GM12878 (cell line): ENCODE data around the gene SERPINE1. TPM values are rescaled to one million over a fixed set of nuclear protein-coding genes. Genes with fewer than 3 reads are reported as not detected.

Experiments used
- ATAC-seq: fragments of 200-7000 bp; cut with Tn5 transposase; 3 replicates; pipeline ENCODE4 v1.9.1; 2020; ENCODE audit warnings: mild to moderate bottlenecking, moderate library complexity
- BruUV-seq: library from RNA; stranded (reverse); fragments of 400-500 nt; replicated peaks from 2 replicates; lab custom pipeline; 2021; lab: Mats Ljungman, UMichigan
- CTCF ChIA-PET: fragments of 300-600 bp; sonication (Branson Sonifier 250); formaldehyde crosslinking; extraction: SDS; loops from one replicate; lab custom pipeline; 2021; ENCODE audit warnings: inconsistent platforms; lab: Yijun Ruan, JAX
- POLR2A ChIA-PET: fragments of 350-600 bp; formaldehyde crosslinking; extraction: SDS; loops from one replicate; lab custom pipeline; 2021; ENCODE audit warnings: inconsistent platforms; lab: Charles Lee
- RAD21 ChIA-PET: fragments of 300-600 bp; sonication (Branson Sonifier 250); formaldehyde crosslinking; loops from one replicate; lab custom pipeline; 2023; ENCODE audit warnings: antibody characterized with exemption; ENCODE audit not compliant: unreplicated experiment; lab: Charles Lee
- SMC1A ChIA-PET: fragments of 300-600 bp; sonication (Branson Sonifier 250); formaldehyde crosslinking; loops from one replicate; lab custom pipeline; 2023; ENCODE audit not compliant: unreplicated experiment, uncharacterized antibody; lab: Charles Lee
- DNase-seq: peaks from one replicate; pipeline ENCODE4 v3.0.0-alpha.2; 2011; ENCODE audit warnings: low read depth, low spot score
- FAIRE-seq: peaks from 3 replicates; lab custom pipeline; 2011; peaks lifted over from hg19 to GRCh38; lab: Jason Lieb, UNC
- H2AFZ ChIP-seq: 2 replicates; pipeline ENCODE4 v1.6.0; 2011; ENCODE audit warnings: low read depth, low read length, control low read depth; ENCODE audit not compliant: control insufficient read depth
- H3K27ac ChIP-seq: 2 replicates; pipeline ENCODE4 v1.5.1; 2011; ENCODE audit warnings: control low read depth; ENCODE audit not compliant: control insufficient read depth, insufficient read depth
- H3K27me3 ChIP-seq, 2 experiments: replicated peaks in 1 of 2; 2 replicates each; pipeline versions ENCODE4 v1.6.0 to v1.6.1; 2011; ENCODE audit warnings: low read length in 1 of 2; ENCODE audit not compliant: control insufficient read depth in 2 of 2, insufficient read depth in 2 of 2
- H3K36me3 ChIP-seq, 2 experiments: 2 replicates each; pipeline ENCODE4 v1.5.1; 2011; ENCODE audit warnings: low read length in 1 of 2; ENCODE audit not compliant: control insufficient read depth in 2 of 2, insufficient read depth in 2 of 2
- H3K4me1 ChIP-seq: 2 replicates; pipeline ENCODE4 v1.6.1; 2011; ENCODE audit warnings: mild to moderate bottlenecking, low read length, moderate library complexity, mixed read lengths; ENCODE audit not compliant: control insufficient read depth, insufficient read depth
- H3K4me2 ChIP-seq: 2 replicates; pipeline ENCODE4 v1.6.0; 2011; ENCODE audit warnings: control low read depth; ENCODE audit not compliant: control insufficient read depth, insufficient read depth
- H3K4me3 ChIP-seq: fragments of 200-600 bp; sonication (generic); 2 replicates; pipeline ENCODE4 v1.5.1; 2016
- H3K79me2 ChIP-seq: 2 replicates; pipeline ENCODE4 v1.6.0; 2011; ENCODE audit warnings: low read length; ENCODE audit not compliant: control insufficient read depth, insufficient read depth
- H3K9ac ChIP-seq: 2 replicates; pipeline ENCODE4 v1.8.0; 2011; ENCODE audit warnings: low read length, control low read depth, mixed read lengths; ENCODE audit not compliant: control insufficient read depth, insufficient read depth
- H3K9me3 ChIP-seq: replicated peaks from 3 replicates; pipeline ENCODE4 v1.5.1; 2011; ENCODE audit warnings: mild to moderate bottlenecking, low read length; ENCODE audit not compliant: control insufficient read depth, insufficient read depth
- H4K20me1 ChIP-seq: 2 replicates; pipeline ENCODE4 v1.6.0; 2011; ENCODE audit not compliant: control insufficient read depth, insufficient read depth
- CBX3 ChIP-seq: fragments of 200-600 bp; sonication (generic); IDR thresholded peaks from 2 replicates; pipeline ENCODE4 v1.6.1; 2016; ENCODE audit warnings: low read depth, borderline replicate concordance
- ELK1 ChIP-seq: IDR thresholded peaks from 2 replicates; pipeline ENCODE4 v1.6.1; 2012; ENCODE audit warnings: low read depth, low read length, improper control_type of control experiment
- ESRRA ChIP-seq: IDR thresholded peaks from 2 replicates; pipeline ENCODE4 v1.6.1; 2012; ENCODE audit warnings: mild to moderate bottlenecking, low read length, improper control_type of control experiment
- EZH2 ChIP-seq: IDR thresholded peaks from 2 replicates; pipeline ENCODE4 v1.6.1; 2012; ENCODE audit warnings: low read depth, mild to moderate bottlenecking, control low read depth, inconsistent platforms, low read length, borderline replicate concordance; ENCODE audit not compliant: control insufficient read depth
- HDAC2 ChIP-seq: fragments of 200-600 bp; sonication (generic); IDR thresholded peaks from 2 replicates; pipeline ENCODE4 v1.6.1; 2017
- HDGF ChIP-seq: fragments of 450-650 bp; IDR thresholded peaks from 2 replicates; pipeline ENCODE4 v1.6.1; 2016; ENCODE audit warnings: antibody characterized with exemption
- IKZF1 ChIP-seq: fragments of 450-650 bp; conservative IDR thresholded peaks from 2 replicates; pipeline ENCODE4 v1.6.1; 2017; ENCODE audit warnings: antibody characterized with exemption, mild to moderate bottlenecking
- NFIC ChIP-seq: IDR thresholded peaks from 2 replicates; pipeline ENCODE4 v1.6.1; 2012; ENCODE audit warnings: low read depth, mild to moderate bottlenecking, inconsistent platforms, low read length, moderate library complexity
- NR2F1 ChIP-seq: fragments of 450-650 bp; conservative IDR thresholded peaks from 2 replicates; pipeline ENCODE4 v1.6.1; 2017; ENCODE audit warnings: mild to moderate bottlenecking
- PAX8 ChIP-seq: fragments of 450-650 bp; IDR thresholded peaks from 2 replicates; pipeline ENCODE4 v1.6.1; 2017; ENCODE audit warnings: mild to moderate bottlenecking, moderate library complexity
- RBBP5 ChIP-seq: fragments of 200-600 bp; sonication (generic); conservative IDR thresholded peaks from 2 replicates; pipeline ENCODE4 v1.6.1; 2016
- RELA ChIP-seq: fragments of 450-650 bp; IDR thresholded peaks from 2 replicates; pipeline ENCODE4 v1.8.0; 2014; ENCODE audit warnings: borderline replicate concordance; ENCODE audit not compliant: partially characterized antibody
- SIN3A ChIP-seq: IDR thresholded peaks from 2 replicates; pipeline ENCODE4 v1.6.1; 2012; ENCODE audit warnings: low read depth, low read length, improper control_type of control experiment
- SMC3 ChIP-seq: IDR thresholded peaks from 2 replicates; pipeline ENCODE4 v1.6.1; 2011; ENCODE audit warnings: low read length, improper control_type of control experiment, borderline replicate concordance
- SREBF2 ChIP-seq: IDR thresholded peaks from 2 replicates; pipeline ENCODE4 v1.6.1; 2012; ENCODE audit warnings: mild to moderate bottlenecking, low read length
- SRF ChIP-seq, 2 experiments: IDR thresholded peaks; 2 replicates each; pipeline ENCODE4 v1.6.1; 2011; ENCODE audit warnings: low read depth in 2 of 2, low read length in 2 of 2, mild to moderate bottlenecking in 1 of 2, moderate library complexity in 1 of 2
- ZNF207 ChIP-seq: fragments of 450-650 bp; IDR thresholded peaks from 2 replicates; pipeline ENCODE4 v1.6.1; 2014; ENCODE audit warnings: antibody characterized with exemption, mild to moderate bottlenecking, borderline replicate concordance
- ZNF384 ChIP-seq: IDR thresholded peaks from 2 replicates; pipeline ENCODE4 v1.6.1; 2012; ENCODE audit warnings: low read depth, mild to moderate bottlenecking, low read length, improper control_type of control experiment, borderline replicate concordance
- ZNF687 ChIP-seq: fragments of 450-650 bp; IDR thresholded peaks from 2 replicates; pipeline ENCODE4 v1.6.1; 2017; ENCODE audit warnings: mild to moderate bottlenecking, moderate library complexity
- WGBS: methylation state at CpG from one replicate; pipeline ENCODE4 v1.1.6; 2016; ENCODE audit warnings: low lambda C conversion rate; ENCODE audit not compliant: insufficient replicate concordance, insufficient coverage; ENCODE audit errors: missing lambda C conversion rate; 5-methylcytosine and 5-hydroxymethylcytosine counted together
- in situ Hi-C: fragments of 300-500 bp; cut with MboI; formaldehyde crosslinking; loops from 9 replicates; pipeline ENCODE4 v1.14.3; 2018; ENCODE audit warnings: mixed read lengths
- intact Hi-C: fragments of 100-400 bp; cut with micrococcal nuclease; formaldehyde crosslinking; loops from one replicate; pipeline ENCODE4 v1.14.2; 2022; ENCODE audit not compliant: unreplicated experiment
- polyA plus RNA-seq, 11 experiments: library from polyadenylated mRNA; depleted of rRNA in 4 of 11; unstranded in 6 of 11; stranded (reverse) in 5 of 11; fragments of >200 nt; fragmentation: Nextera tagmentation in 4 of 11; fragmentation: Illumina TruSeq in 1 of 11; extraction: Ambion mirVana in 4 of 11; extraction: Trizol in 1 of 11; gene quantifications; 1 replicate in 1 of 11; 2 replicates in 10 of 11; pipeline versions ENCODE4 v1.2.1 to v1.2.3, GENCODE V29; 2011 to 2016; ENCODE audit warnings: inconsistent platforms in 2 of 11, missing spikeins in 2 of 11, low read depth in 1 of 11
- total RNA-seq, 4 experiments: library from RNA; depleted of rRNA in 3 of 4; stranded (reverse); fragments of >200 nt in 3 of 4; fragmentation: Illumina TruSeq in 1 of 4; extraction: Trizol in 1 of 4; gene quantifications; 2 replicates each; pipeline versions ENCODE4 v1.2.1 to v1.2.3, GENCODE V29; 2013 to 2021
- TF ChIP-seq, protein P1 (sequence below): fragments of 450-650 bp; IDR thresholded peaks from 2 replicates; pipeline ENCODE4 v1.6.1; 2016; ENCODE audit warnings: mild to moderate bottlenecking

The SERPINE1 gene
- total and polyA plus RNA-seq, 10 of the 15 experiments (the other 5 are each of a cell fraction or from before 2014, with no cell fraction given), result 0.20 to 2.4 (median 0.44) TPM

- no peak overlapping the region for H3K27ac ChIP-seq
- no peak overlapping the region for H3K4me2 ChIP-seq
- no peaks in the 10 kb centered on the region for H3K36me3 ChIP-seq
- H2AFZ ChIP-seq, result no peak overlapping the region
- no peak for FAIRE-seq
- H3K9ac ChIP-seq, result no peak overlapping the region
- no peaks in the 10 kb centered on the region for H3K9me3 ChIP-seq
- RAD21 ChIA-PET, result interaction anchor here (1.2 kb wide), 1 partner anchor 12 kb away, joined by 6 read pairs; no protein-coding TSS in a partner anchor
- intact Hi-C loops (no loop called here), in situ Hi-C loops (no loop called here)
- BruUV-seq, result no TSS peak
- H3K79me2 ChIP-seq, result no peaks in the 10 kb centered on the region
- no peak overlapping the region for H3K4me3 ChIP-seq
- no peak for ATAC-seq
- TF ChIP-seq NFIC (no peak), EZH2 (no peak), HDAC2 (no peak), IKZF1 (no peak), ZNF207 (no peak), CBX3 (no peak), ELK1 (no peak), SRF (IDR thresholded peaks at IDR 0.05; ENCODE audit: low read depth in 2 of 2, low read length in 2 of 2) (no peak), SIN3A (no peak), RBBP5 (no peak), RELA (no peak), HDGF (no peak), ESRRA (no peak), SMC3 (no peak), ZNF687 (no peak), SREBF2 (no peak), PAX8 (no peak), NR2F1 (no peak), ZNF384 (no peak)
- TF ChIP-seq, protein P1, sequence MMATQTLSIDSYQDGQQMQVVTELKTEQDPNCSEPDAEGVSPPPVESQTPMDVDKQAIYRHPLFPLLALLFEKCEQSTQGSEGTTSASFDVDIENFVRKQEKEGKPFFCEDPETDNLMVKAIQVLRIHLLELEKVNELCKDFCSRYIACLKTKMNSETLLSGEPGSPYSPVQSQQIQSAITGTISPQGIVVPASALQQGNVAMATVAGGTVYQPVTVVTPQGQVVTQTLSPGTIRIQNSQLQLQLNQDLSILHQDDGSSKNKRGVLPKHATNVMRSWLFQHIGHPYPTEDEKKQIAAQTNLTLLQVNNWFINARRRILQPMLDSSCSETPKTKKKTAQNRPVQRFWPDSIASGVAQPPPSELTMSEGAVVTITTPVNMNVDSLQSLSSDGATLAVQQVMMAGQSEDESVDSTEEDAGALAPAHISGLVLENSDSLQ, result no peak
- WGBS, result 54% methylated on average over 5 of the region's 5 CpGs
- CTCF ChIA-PET, result interaction anchor here (0.7 to 1.7 kb wide), 3 partner anchors 10 to 33 kb away, joined by 3 to 8 read pairs (median 7); partner anchors contain the start of gene SERPINE1
- SMC1A ChIA-PET, result interaction anchor here (1.0 to 1.6 kb wide), 3 partner anchors 11 to 32 kb away, joined by 3 to 5 read pairs (median 3); no protein-coding TSS in a partner anchor
- DNase-seq, result no peak
- H3K4me1 ChIP-seq, result peaks cover 12% of the 10 kb centered on the region
- POLR2A ChIA-PET, result interaction anchor here (2.2 kb wide), 1 partner anchor 11 kb away, joined by 7 read pairs; no protein-coding TSS in a partner anchor
- H3K27me3 ChIP-seq, result no peaks in the 10 kb centered on the region
- H4K20me1 ChIP-seq, result no peaks in the 10 kb centered on the region
These were observed 15.6 kb upstream of the SERPINE1 start for GRCh38 chr7:101111261-101111660.
